IPS-NIHi11 (cell line): ENCODE results near the gene NACA.
A peak's percentile ranks its signal among the peaks of the same experiment; 100 is the strongest.
"Not testable (repeated sequence)": the region's sequence is repeated elsewhere in the genome, so short reads cannot be mapped to it uniquely, and the experiment has no call there.

Experiments used
- DNase-seq: peaks from one replicate; pipeline ENCODE4 v3.0.0; 2012; ENCODE audit warnings: mixed read lengths, low spot score

The NACA gene

DNA sequence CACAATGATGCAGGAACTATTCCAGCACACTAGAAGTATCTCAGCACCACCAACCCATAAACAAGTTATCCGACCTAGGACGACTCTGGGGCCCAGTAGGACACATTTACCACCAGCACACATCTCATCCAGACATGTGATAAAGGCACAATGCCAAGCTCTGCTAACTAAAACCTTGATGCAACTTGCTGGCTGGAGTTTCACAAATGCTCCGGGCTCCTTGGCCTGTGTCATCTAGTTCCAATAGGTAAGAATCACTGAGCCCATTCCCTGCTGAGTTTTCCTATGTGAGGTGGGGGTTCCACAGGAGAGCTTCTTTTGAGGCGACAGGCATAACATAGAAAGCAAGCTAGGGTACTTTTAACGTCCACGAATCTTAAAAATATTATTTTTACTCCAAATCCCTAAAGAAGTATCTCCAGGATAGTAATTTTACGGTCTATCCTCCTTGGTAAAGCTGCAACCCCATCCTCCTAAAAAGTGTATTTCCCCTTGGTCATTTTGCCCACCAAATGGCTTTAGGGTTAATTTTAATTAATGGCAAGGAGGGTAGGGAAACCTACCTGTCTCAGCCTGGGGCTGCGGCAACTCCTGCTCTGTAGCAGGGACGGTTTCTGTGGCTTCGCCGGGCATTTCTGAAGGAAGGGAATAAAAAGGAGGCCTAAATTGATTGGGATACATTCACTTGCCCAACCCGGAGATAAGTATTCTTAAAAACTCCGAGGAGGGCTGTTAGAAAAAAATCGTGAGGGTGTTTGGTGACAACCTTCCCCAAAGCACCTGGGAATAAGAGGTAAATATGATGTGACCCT lies 1.0 kb downstream of the NACA start:
- no peak for DNase-seq

GRCh38 chr12:56723352-56723751 lies 1.7 kb downstream of the NACA start:
- no peak for DNase-seq

DNA sequence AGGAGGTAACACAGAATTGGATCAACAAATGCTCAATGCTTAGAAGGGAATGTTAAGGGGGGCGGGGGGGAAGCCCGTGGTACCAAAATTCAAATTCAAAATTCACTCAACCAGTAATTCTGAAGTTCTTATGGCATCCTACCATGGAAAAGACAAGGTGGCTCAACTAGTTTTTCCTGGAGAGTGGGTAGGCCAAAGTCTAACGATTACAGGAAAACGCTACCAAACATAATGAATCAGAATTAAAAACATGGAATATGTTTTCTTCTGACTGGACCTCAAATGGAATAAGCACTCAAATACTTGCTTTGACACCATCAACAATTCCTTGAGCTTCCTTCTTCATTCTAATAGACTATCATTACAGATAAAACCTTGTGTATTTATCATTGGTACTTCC lies 2.3 kb downstream of the NACA start:
- no peak for DNase-seq

DNA sequence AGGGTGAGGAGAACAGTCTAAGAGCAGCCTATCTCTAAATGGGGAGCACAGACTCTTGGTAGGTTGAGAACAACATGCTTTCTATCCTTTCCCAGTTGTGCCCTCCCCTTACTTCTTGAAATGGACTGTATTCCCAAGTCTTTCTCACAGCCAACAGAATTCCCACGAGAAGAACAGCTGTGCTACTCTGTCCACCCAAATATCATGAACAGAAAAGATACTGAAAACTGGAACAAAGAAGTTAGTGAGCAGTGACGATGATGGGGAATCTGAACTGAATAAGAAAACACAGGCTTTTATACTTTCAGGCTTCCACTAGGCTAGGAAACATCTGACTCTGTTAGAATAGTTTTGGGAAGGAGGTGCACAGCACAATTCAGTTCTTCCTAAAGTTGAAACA lies 3.4 kb downstream of the NACA start:
- DNase-seq: no peak

- no peak for DNase-seq
Observed at GRCh38 chr12:56721216-56721615, 3.9 kb downstream of the NACA start.

DNA sequence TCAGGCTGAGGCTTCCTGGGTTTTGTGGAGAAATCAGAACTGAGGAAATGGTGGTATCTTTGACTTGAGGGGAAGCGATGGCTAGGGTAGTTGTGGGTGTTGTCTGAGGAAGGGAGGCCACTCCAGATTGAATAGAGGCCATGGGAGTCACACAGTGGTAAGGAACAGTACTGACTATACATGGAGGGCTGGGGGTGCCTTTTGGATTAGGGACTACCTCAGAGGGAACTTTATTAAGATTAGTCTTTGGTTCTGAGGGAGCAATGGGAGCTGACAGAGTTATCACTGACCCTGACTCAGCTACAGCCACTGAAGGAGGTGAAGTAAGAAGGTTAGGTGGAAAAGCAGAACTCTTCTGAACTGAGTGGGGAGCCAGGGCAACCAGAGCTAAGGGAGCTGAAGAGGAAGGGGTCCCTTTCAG lies 4.4 kb downstream of the NACA start:
- no peak for DNase-seq

DNA sequence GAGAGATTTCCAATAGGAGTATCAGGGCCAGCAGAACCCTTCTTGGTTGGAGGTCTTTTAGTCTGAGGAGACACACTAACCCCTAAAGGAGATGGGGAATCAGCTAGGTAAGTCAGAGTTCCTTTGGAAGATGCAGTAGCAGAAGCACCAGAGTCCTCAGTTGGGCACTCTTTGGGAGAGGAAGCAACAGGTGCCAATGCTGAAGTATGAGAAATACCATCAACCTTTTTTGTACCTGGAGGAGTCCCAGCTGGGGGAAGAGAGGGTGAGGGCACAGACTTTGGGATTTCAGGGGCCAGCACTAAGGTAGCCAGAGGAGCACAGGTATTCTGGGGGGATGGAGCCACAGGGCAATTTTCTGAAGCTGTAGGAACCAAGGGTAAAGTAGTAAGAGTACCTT lies 6.0 kb downstream of the NACA start:
- DNase-seq: no peak

GRCh38 chr12:56718636-56719035 lies 6.5 kb downstream of the NACA start:
- no peak for DNase-seq

DNA sequence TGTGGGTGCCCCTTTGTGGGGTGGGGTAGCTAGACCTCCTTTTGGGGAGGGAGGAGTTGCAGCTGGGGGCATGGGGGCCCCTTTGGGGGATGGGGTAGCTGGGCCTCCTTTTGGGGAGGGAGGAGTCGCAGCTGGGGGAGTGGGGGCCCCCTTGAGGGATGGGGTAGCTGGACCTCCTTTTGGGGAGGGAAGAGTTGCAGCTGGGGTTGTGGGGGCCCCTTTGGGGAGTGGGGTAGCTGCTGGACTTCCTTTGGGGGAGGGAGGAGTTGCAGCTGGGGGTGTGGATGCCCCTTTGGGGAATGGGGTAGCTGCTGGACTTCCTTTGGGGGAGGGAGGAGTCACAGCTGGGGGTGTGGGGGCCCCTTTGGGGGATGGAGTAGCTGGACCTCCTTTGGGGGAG lies 7.0 kb downstream of the NACA start:
- DNase-seq: no peak

DNA sequence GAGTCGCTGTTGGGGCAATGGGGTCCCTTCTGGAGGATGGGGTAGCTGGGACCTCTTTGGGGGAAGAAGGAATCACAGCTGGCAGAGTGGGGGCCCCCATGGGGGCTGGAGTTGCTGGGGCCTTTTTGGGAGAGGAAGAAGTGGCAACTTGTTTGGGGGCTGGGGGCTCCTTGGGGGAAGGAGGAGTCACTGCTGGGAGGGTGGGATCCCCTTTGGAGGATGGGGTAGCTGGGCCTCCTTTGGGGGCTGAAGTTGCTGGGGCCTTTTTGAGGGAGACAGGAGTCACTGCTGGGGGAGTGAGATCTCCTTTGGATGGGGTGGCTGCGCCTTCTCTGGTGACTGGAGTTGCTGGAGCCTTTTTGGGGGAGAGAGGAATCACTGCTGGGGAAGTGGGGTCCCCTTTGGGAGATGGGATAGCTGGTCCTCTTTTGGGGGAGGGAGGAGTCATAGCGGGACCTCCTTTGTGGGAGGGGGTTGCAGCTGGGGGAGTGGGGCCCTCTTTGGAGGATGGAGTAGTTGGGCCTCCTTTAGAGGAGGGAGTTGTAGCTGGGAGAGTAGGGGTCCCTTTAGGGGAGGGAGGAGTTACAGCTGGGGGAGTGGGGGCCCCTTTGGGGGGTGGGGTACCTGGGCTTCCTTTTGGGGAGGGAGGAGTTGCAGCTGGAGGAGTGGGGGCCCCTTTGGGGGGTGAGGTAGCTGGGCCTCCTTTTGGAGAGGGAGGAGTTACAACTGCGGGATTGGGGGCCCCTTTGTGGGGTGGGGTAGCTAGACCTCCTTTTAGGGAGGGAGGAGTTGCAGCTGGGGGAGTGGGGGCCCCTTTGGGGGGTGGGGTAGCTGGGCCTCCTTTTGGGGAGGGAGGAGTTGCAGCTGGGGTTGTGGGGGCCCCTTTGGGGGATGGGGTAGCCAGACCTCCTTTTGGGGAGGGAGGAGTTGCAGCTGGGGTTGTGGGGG lies 7.9 kb downstream of the NACA start:
- DNase-seq: no peak

DNA sequence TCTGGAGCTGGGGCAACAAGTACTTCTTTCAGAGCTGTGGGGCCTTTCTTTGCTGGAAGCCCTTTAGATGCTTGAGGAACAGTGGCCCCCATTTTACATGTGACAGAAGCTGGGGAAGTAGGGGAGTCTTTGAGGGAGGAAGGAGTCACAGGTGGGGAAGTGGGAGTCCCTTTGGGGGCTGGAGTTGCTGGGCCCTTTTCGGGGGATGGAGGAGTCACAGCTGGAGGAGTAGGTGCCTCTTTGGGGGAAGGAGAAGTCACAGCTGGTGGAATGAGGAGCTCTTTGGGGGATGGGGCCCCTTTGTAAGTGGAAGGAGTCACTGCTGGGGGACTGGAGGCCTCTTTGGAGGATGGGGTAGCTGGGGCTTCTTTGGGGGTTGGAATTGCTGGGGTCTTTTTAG lies 8.6 kb downstream of the NACA start:
- DNase-seq: no peak

GRCh38 chr12:56715798-56716197 lies 9.3 kb downstream of the NACA start:
- DNase-seq: no peak

GRCh38 chr12:56714431-56714929 lies 10.6 kb downstream of the NACA start:
- no peak for DNase-seq

GRCh38 chr12:56713345-56713744 lies 11.8 kb downstream of the NACA start:
- no peak for DNase-seq

- no peak for DNase-seq
Observed at GRCh38 chr12:56709759-56710376, 15.2 kb downstream of the NACA start.

DNA sequence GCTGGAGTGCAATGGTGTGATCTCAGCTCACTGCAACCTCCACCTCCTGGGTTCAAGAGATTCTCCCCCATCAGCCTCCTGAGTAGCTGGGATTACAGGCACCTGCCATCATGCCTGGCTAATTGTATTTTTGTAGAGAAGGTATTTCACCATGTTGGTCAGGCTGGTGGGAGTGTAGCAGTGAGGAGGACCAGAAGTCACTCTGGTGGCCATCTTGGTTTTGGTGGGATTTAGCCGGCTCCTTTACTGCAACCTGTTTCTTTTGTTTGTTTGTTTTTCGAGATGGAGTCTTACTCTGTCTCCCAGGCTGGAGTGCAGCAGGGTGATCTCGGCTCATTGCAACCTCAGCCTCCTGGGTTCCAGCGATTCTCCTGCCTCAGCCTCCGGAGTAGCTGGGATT lies 20.6 kb downstream of the NACA start:
- not testable (repeated sequence) for DNase-seq

GRCh38 chr12:56699020-56699661 lies 26.0 kb downstream of the NACA start:
- no peak for DNase-seq

- no peak for DNase-seq
Observed at GRCh38 chr12:56695327-56696101, 29.6 kb downstream of the NACA start.

- no peak for DNase-seq
Observed at GRCh38 chr12:56694161-56694560, 30.9 kb downstream of the NACA start.

DNA sequence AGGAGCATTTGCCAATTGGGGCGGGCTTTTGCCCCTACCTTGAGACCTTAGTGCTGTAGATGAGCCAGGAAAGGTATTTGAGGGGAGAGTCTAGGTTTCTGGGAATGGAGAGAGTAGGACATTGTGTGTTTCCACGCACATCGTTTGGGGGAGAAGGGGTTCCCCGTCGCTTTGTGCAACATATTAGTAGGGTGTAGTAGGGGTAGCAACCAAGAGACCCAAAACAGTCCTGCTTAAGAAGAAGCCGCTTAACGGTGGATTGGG lies 36.3 kb downstream of the NACA start:
- peak; percentile 43 for DNase-seq

- DNase-seq: peak; percentile 97
Observed at GRCh38 chr12:56688129-56688845, 36.8 kb downstream of the NACA start, which contains the start of gene PTGES3. Gene PTGES3 (minus strand): TSS chr12:56688284. CDS start chr12:56687999, 285 bp downstream.
